ENCODE results near the gene MARCHF3.

GRCh38 chr5:127013407-127013806 lies 17.0 kb downstream of the MARCHF3 start:
- TF ChIP-seq CTCF (IDR thresholded peaks at IDR 0.05; ENCODE audit: low read depth, low read length) (no peak), POLR2A (IDR thresholded peaks at IDR 0.05; ENCODE audit: extremely low read depth, insufficient read length) (no peak), MYC (IDR thresholded peaks at IDR 0.05; ENCODE audit: low read depth, low read length) (no peak), MAX (IDR thresholded peaks at IDR 0.05; ENCODE audit: low read depth, low read length) (no peak)

All from NB4 (cell line).